Measurements from ENCODE around the gene ZFR2. TPM values are rescaled to one million over a fixed set of nuclear protein-coding genes. Genes with fewer than 3 reads are reported as not detected.

ZFR2 gene
- total RNA-seq, result not detected
- polyA plus RNA-seq, result not detected
- long read RNA-seq, donor 1, result 0 reads
- long read RNA-seq, donor 2, result 0 reads

DNA sequence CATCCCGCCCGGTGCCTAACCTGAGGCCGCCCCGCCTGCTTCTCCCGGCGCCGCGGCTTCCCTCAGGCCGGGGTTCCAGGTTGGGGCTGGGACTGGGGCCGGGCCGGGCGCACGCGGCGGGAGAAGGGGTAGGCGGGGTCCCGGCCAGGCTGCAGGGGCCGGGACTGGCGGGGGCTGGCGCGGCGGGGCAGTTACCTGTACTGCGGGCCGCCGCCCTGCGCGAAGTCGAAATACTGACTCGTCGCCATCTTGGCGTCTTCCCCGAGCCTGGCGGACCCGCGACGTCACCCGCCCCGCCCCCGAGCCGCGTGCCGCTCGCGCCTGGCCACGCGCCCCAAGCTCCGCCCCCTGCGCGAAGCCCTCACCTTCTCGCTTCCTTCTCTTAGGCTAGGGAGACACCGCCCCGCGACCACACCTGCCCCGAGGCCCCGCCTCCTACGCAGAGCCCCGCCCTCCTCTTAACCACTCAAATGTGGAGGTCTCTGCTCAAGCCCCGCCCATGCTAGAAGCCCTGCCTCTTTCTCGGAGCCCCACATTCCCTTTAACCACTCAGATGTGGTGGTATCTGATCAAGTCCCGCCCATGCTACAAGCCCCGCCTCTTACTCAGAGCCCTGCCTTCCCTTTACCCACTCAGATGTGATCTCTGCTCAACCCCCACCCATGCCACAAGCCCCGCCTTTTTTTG lies at the start of gene ZFR2:
Gene ZFR2, minus strand, starts transcription at position 269 of the 687 bp plus-strand sequence. Its CDS starts 21 bp downstream, at position 248.
- H3K36me3 ChIP-seq (ENCODE audit: insufficient read depth in 1 of 2, low read depth in 1 of 2), result no peaks in the 10 kb centered on the region
- intact Hi-C loops (cut with DNase I), result loop anchor here in 1 of 2 donors (10.0 kb wide), 1 partner anchor 356 kb away; the partner anchor contains the start of gene EBI3
- peaks cover 0 to 61% (median 26%) of the 10 kb centered on the region in 3 donors for H3K27me3 ChIP-seq (ENCODE audit: insufficient read depth in 3 of 3, low read length in 2 of 3)
- no peaks in the 10 kb centered on the region for H3K4me1 ChIP-seq
- DNase-seq (no peak), ATAC-seq (no peak)
- no peaks in the 10 kb centered on the region for H3K9me3 ChIP-seq
- no peak for TF ChIP-seq CTCF (IDR thresholded peaks at IDR 0.05)
- 7 to 10% (median 7%) methylated on average over 31 to 62 of the region's 62 CpGs for WGBS, 3 donors
- no peak within 1 kb of the TSS for H3K4me3 ChIP-seq
- H3K27ac ChIP-seq, result no peak within 1 kb of the TSS

GRCh38 chr19:3916033-3916432 lies 47.2 kb upstream of the ZFR2 start:
- H3K4me1 ChIP-seq, result no peaks in the 10 kb centered on the region
- TF ChIP-seq CTCF (IDR thresholded peaks at IDR 0.05), result no peak
- H3K27ac ChIP-seq, result no peak overlapping the region
- ATAC-seq (no peak), DNase-seq (no peak)
- no peak overlapping the region for H3K4me3 ChIP-seq
- intact Hi-C loops (cut with DNase I), result no loop called here
- H3K9me3 ChIP-seq, result no peaks in the 10 kb centered on the region
- no peaks in the 10 kb centered on the region for H3K36me3 ChIP-seq (ENCODE audit: insufficient read depth in 1 of 2, low read depth in 1 of 2)
- 87 to 92% (median 90%) methylated on average over 5 of the region's 5 CpGs for WGBS, 3 donors
- peaks cover 0 to 9% (median 0%) of the 10 kb centered on the region in 3 donors for H3K27me3 ChIP-seq (ENCODE audit: insufficient read depth in 3 of 3, low read length in 2 of 3)

GRCh38 chr19:3914199-3914598 lies 45.4 kb upstream of the ZFR2 start:
- 57 to 67% (median 66%) methylated on average over 6 to 9 of the region's 9 CpGs for WGBS, 3 donors
- no peak for TF ChIP-seq CTCF (IDR thresholded peaks at IDR 0.05)

DNA sequence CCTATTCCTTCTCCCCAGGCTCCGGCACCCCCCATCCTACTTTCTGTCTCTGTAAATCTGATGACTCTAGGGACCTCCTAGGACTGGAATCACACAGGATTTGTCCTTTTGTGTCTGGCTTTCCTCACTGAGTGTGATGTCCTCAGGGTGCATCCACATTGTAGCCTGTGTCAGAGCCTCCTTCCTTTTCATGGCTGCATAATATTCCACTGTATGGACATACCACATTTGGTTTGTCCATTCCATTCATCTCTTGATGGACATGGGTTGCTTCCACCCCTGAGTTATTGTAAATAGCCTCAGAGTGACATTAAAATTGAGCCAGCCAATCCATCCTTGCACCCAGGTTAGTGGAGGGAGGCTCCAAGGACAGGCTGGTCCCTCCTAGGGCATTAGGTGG lies 41.3 kb upstream of the ZFR2 start:
- no peaks in the 10 kb centered on the region for H3K9me3 ChIP-seq
- intact Hi-C loops (cut with DNase I), result no loop called here
- H3K27ac ChIP-seq, result no peak overlapping the region
- DNase-seq (no peak), ATAC-seq (no peak)
- no peaks in the 10 kb centered on the region for H3K36me3 ChIP-seq (ENCODE audit: insufficient read depth in 1 of 2, low read depth in 1 of 2)
- H3K4me1 ChIP-seq, result no peaks in the 10 kb centered on the region
- WGBS, 3 donors, result 100% methylated on average over 1 of the region's 1 CpG
- TF ChIP-seq CTCF (IDR thresholded peaks at IDR 0.05), result no peak
- H3K4me3 ChIP-seq, result no peak overlapping the region
- H3K27me3 ChIP-seq (ENCODE audit: insufficient read depth in 3 of 3, low read length in 2 of 3), result peaks cover 0 to 4% (median 0%) of the 10 kb centered on the region in 3 donors

More at GRCh38 chr19:3914199-3914598, 45.4 kb upstream of the ZFR2 start:
- Histone ChIP-seq H3K4me3 (no peak overlapping the region), H3K27me3 (ENCODE audit: insufficient read depth in 3 of 3, low read length in 2 of 3) (peaks cover 0 to 9% (median 0%) of the 10 kb centered on the region in 3 donors), H3K9me3 (no peaks in the 10 kb centered on the region), H3K36me3 (ENCODE audit: insufficient read depth in 1 of 2, low read depth in 1 of 2) (no peaks in the 10 kb centered on the region), H3K27ac (no peak overlapping the region), H3K4me1 (no peaks in the 10 kb centered on the region)
- intact Hi-C loops (cut with DNase I), result no loop called here
- DNase-seq (no peak), ATAC-seq (peak in 1 of 4 donors; percentile 44)

All from psoas muscle (tissue), 8 donors.